H1 (cell line): ENCODE data around the gene NEU2. TPM values are rescaled to one million over a fixed set of nuclear protein-coding genes. Genes with fewer than 3 reads are reported as not detected.

ENCODE experiments used
- BACH1 ChIP-seq: IDR thresholded peaks from 2 replicates; pipeline ENCODE4 v1.6.1; 2012; ENCODE audit warnings: low read length, improper control_type of control experiment
- JUN ChIP-seq: IDR thresholded peaks from 2 replicates; pipeline ENCODE4 v1.6.1; 2011; ENCODE audit warnings: low read depth, mild to moderate bottlenecking, improper control_type of control experiment, low read length
- NANOG ChIP-seq: IDR thresholded peaks from 2 replicates; pipeline ENCODE4 v1.6.1; 2011; ENCODE audit warnings: low read length, low read depth, mild to moderate bottlenecking, inconsistent platforms; ENCODE audit not compliant: insufficient read depth, poor library complexity, severe bottlenecking
- polyA plus RNA-seq, 7 experiments: library from polyadenylated mRNA; depleted of rRNA in 3 of 7; stranded (reverse) in 5 of 7; unstranded in 2 of 7; fragments of >200 nt in 5 of 7; fragments of 200-250 nt in 2 of 7; gene quantifications; 1 replicate in 5 of 7; 2 replicates in 1 of 7; 4 replicates in 1 of 7; pipeline versions ENCODE4 v1.2.1 to v1.2.3, GENCODE V29; 2011 to 2013; ENCODE audit warnings: missing spikeins in 2 of 7, mixed read lengths in 2 of 7
- total RNA-seq: library from RNA; stranded (reverse); fragmentation: NEBNext Ultra II Directional; extraction: Animal tissue kit (Norgen Biotek cat#: 25700); gene quantifications from 2 replicates; pipeline ENCODE4 v1.2.1, GENCODE V29; 2021

The NEU2 gene
- total and polyA plus RNA-seq, 2 of the 8 experiments (the other 6 are each of a cell fraction or from before 2014, with no cell fraction given) = 0.12 TPM; not detected in 1

GRCh38 chr2:233044974-233045605 is 12.6 kb downstream of the NEU2 start (continued):
- TF ChIP-seq NANOG = no peak
- TF ChIP-seq BACH1 = no peak
- TF ChIP-seq JUN = no peak
